ENCODE data around the gene MMP13.

DNA sequence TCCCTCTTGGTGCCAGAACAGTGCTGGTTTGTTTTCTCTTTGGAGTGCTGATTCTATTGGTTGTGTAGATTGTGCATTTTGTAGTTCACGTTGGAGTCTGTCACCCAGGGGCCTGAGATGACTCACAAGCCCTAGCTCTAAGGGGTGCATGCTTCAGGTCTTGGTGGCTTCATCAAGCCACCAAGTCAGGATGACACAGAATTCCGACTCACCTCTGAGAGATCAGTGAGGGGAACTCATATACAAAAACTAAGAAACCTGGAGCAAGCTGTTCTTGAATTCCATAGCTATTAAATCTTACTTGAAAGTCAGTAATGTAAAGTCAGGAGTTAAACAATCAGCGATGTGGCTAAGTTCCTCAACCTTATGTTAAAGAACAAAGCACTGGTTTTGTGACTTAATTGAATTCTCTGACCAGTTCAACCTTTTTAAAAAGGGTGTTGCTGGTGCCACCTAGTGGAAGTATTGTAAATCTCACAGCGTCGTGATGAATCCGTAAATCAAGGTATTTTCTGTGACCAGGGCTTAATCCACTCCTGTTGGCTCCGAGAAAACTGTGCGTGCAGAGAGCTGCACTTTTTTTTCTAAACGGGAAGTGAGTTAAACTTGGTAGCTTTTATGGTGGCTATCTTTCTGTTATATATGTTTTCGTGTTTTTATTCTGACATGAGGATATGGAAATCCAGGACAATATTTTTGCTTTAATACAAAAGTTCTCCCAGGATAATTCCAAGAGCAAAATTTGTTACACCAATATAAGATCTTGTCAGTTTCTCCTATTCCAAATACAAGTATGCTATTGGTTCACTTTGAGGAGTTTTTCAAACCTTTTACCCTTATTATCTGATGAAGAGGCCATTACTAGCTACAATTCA is 14.6 kb downstream of the MMP13 start:
- TF ChIP-seq GATA3 (IDR thresholded peaks at IDR 0.05; ENCODE audit: low read depth, low read length) = no peak
- no peak for TF ChIP-seq GATA2 (IDR thresholded peaks at IDR 0.05; ENCODE audit: low read depth, low read length)

Data from SH-SY5Y (cell line).